ENCODE results near the gene HSPA2.

- TF ChIP-seq CTCF (conservative IDR thresholded peaks at IDR 0.05; ENCODE audit: low read depth, low read length) (no peak), EZH2 (IDR thresholded peaks at IDR 0.05; ENCODE audit: low read length, unreplicated experiment) (no peak)
Observed at GRCh38 chr14:64584190-64584589, 43.6 kb downstream of the HSPA2 start.

Measured in PC-3 (cell line).